Prostate gland (tissue), 2 donors: Measurements from ENCODE around the gene SH2D2A. TPM values are rescaled to one million over a fixed set of nuclear protein-coding genes. Genes with fewer than 3 reads are reported as not detected.

Source experiments
- DNase-seq: peaks from one replicate; pipeline ENCODE4 v3.0.0-alpha.2; 2019; ENCODE audit warnings: low spot score
- H3K27ac ChIP-seq, 2 donors: fragments of 200-600 bp; sonication (generic); 2 replicates each; pipeline ENCODE4 v1.5.1; 2017 to 2019
- H3K27me3 ChIP-seq: fragments of 200-600 bp; sonication (generic); replicated peaks from 2 replicates; pipeline ENCODE4 v1.5.1; 2019; ENCODE audit not compliant: insufficient read depth
- H3K36me3 ChIP-seq, 2 donors: fragments of 200-600 bp; sonication (generic); 1 replicate in 1 of 2; 2 replicates in 1 of 2; pipeline versions ENCODE4 v1.5.1 to v1.8.1; 2017 to 2019
- H3K4me1 ChIP-seq: fragments of 200-600 bp; sonication (generic); replicated peaks from 2 replicates; pipeline ENCODE4 v1.5.1; 2019
- H3K4me3 ChIP-seq, 2 donors: fragments of 200-600 bp; sonication (generic); 2 replicates each; pipeline ENCODE4 v1.5.1; 2017 to 2019
- H3K9me3 ChIP-seq: fragments of 200-600 bp; sonication (generic); 2 replicates; pipeline ENCODE4 v1.5.1; 2017
- CTCF ChIP-seq, 4 experiments: fragments of 200-600 bp in 2 of 4; fragments of 450-650 bp in 2 of 4; sonication (generic) in 2 of 4; IDR thresholded peaks; 1 replicate in 3 of 4; 2 replicates in 1 of 4; pipeline ENCODE4 v1.5.1; 2016 to 2019; ENCODE audit warnings: antibody characterized with exemption in 4 of 4, mild to moderate bottlenecking in 2 of 4, moderate library complexity in 2 of 4
- POLR2A ChIP-seq: fragments of 450-650 bp; IDR thresholded peaks from one replicate; pipeline ENCODE4 v1.6.1; 2016; ENCODE audit warnings: antibody characterized with exemption, mild to moderate bottlenecking
- POLR2AphosphoS5 ChIP-seq: sonication (generic); formaldehyde crosslinking; IDR thresholded peaks from one replicate; pipeline ENCODE4 v1.6.1; 2017; ENCODE audit warnings: antibody characterized with exemption
- WGBS: methylation state at CpG from one replicate; pipeline ENCODE4 v1.1.5; 2018; 5-methylcytosine and 5-hydroxymethylcytosine counted together
- intact Hi-C: fragments of 100-400 bp; cut with DNase I; formaldehyde crosslinking; loops from one replicate; pipeline ENCODE4 v1.14.2; 2022
- total RNA-seq, 2 donors: library from RNA; depleted of rRNA; stranded (reverse); fragments of >200 nt; gene quantifications; one replicate each; pipeline ENCODE4 v1.1.0, GENCODE V29; 2016

SH2D2A gene
- total RNA-seq, 2 donors from 2014 or later: 0.80 TPM; not detected in 1

DNA sequence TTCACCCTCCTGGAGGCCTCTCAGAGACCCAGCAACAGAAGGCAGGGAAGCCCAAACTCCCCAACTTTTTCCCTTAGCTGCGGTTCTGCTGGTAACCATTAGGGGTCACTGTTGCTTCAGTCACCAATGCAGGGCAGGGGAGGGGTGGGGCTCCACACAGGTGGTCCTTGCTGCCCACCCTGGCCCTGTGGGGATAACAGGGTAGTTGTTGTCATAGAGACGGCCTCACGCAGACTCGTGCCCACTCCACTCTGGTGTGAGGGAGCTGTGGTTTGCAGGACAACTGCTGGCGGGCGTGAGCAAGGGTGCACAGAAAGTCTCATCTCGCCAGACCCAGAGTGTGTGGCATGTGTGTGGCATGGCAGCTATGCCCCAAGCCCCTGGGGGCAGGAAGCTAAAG is 22.3 kb upstream of the SH2D2A start:
- TF ChIP-seq POLR2A (no peak), POLR2AphosphoS5 (no peak), CTCF (IDR thresholded peaks at IDR 0.05) (peak; percentile 56 to 73 (median 66))
- Histone ChIP-seq H3K9me3 (no peaks in the 10 kb centered on the region), H3K27me3 (peaks cover 3% of the 10 kb centered on the region), H3K27ac (no peak overlapping the region), H3K4me3 (no peak overlapping the region), H3K36me3 (no peaks in the 10 kb centered on the region), H3K4me1 (no peaks in the 10 kb centered on the region)
- DNase-seq: no peak
- 45% methylated on average over 7 of the region's 7 CpGs for WGBS
- intact Hi-C loops: loop anchor here (5.0 kb wide), 1 partner anchor 48 kb away; no protein-coding TSS in a partner anchor

GRCh38 chr1:156836892-156837291 is 20.2 kb upstream of the SH2D2A start:
- Histone ChIP-seq H3K27ac (no peak overlapping the region), H3K4me3 (no peak overlapping the region), H3K27me3 (peaks cover 3% of the 10 kb centered on the region), H3K36me3 (no peaks in the 10 kb centered on the region), H3K4me1 (no peaks in the 10 kb centered on the region), H3K9me3 (no peaks in the 10 kb centered on the region)
- intact Hi-C loops: loop anchor here (5.0 kb wide), 1 partner anchor 50 kb away; no protein-coding TSS in a partner anchor
- DNase-seq: no peak
- 89% methylated on average over 4 of the region's 4 CpGs for WGBS
- TF ChIP-seq POLR2AphosphoS5 (no peak), POLR2A (no peak)

DNA sequence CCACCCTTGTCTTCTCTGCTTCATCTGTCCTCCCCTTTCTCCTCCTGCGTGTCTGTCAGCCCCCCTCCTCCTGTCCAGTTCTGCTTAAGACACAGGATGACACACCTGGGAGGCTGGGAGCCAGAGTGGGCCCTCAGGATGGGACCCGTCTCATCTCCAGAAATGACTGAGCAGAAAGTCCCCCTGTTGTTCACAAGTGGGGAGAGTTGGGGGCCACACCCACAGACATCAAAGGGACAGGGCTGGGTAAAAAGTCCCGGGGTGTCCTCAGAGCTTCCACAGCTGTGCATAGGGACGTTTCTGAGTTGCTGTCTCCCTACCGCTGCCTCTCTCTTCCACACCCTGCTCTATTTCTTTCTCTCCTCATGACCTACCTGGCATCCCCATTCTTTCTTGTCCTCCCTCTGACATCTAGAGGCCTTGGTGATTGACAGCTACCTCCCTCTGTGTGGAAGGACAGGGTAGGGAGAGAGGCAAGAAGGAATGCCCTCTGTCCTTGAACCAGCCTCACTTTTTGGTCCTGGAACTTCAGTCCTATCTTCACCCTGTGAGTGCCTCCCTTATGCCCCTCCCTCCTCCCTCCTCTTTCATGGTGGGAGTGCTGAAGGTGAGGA is 19.5 kb upstream of the SH2D2A start:
- 53% methylated on average over 5 of the region's 5 CpGs for WGBS
- H3K9me3 ChIP-seq: no peaks in the 10 kb centered on the region
- intact Hi-C loops: loop anchor here (5.0 kb wide), 1 partner anchor 51 kb away; no protein-coding TSS in a partner anchor

DNA sequence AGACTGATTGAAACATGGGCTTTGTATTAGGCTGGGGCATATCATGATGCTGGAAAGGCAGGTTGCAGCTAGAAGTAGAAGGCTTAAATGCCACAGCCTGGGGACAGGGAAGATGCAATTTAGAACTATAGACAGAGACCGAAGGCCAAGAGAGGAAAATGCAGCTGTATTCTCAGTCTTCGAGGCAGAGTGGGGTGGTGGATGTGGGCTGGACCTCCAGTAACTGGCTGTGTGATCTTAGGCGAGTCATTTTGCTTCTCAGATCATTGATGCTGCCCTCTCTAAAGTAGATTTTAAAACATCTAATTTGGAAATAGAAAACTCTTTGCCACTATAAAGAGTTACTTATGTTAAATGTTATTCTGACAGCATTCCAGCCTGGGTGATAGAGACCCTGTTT is 17.7 kb upstream of the SH2D2A start:
- no peak for DNase-seq
- no peak overlapping the region for H3K27ac ChIP-seq
- 86% methylated on average over 3 of the region's 3 CpGs for WGBS
- no peaks in the 10 kb centered on the region for H3K4me1 ChIP-seq
- intact Hi-C loops: no loop called here
- no peaks in the 10 kb centered on the region for H3K36me3 ChIP-seq
- TF ChIP-seq CTCF (IDR thresholded peaks at IDR 0.05) (no peak), POLR2A (no peak), POLR2AphosphoS5 (no peak)
- no peaks in the 10 kb centered on the region for H3K27me3 ChIP-seq
- no peaks in the 10 kb centered on the region for H3K9me3 ChIP-seq
- no peak overlapping the region for H3K4me3 ChIP-seq

More for the DNA sequence above, 19.5 kb upstream of the SH2D2A start:
- no peak overlapping the region for H3K27ac ChIP-seq
- DNase-seq: no peak
- H3K4me1 ChIP-seq: no peaks in the 10 kb centered on the region
- no peaks in the 10 kb centered on the region for H3K36me3 ChIP-seq
- no peak overlapping the region for H3K4me3 ChIP-seq
- TF ChIP-seq POLR2AphosphoS5: no peak
- no peak for TF ChIP-seq POLR2A
- TF ChIP-seq CTCF (IDR thresholded peaks at IDR 0.05): no peak
- peaks cover 3% of the 10 kb centered on the region for H3K27me3 ChIP-seq

- Histone ChIP-seq H3K4me3 (no peak overlapping the region), H3K9me3 (no peaks in the 10 kb centered on the region), H3K36me3 (no peaks in the 10 kb centered on the region), H3K27me3 (no peaks in the 10 kb centered on the region), H3K4me1 (no peaks in the 10 kb centered on the region), H3K27ac (no peak overlapping the region)
- intact Hi-C loops: no loop called here
- DNase-seq: no peak
- TF ChIP-seq POLR2A: no peak
- TF ChIP-seq POLR2AphosphoS5: no peak
- 71% methylated on average over 2 of the region's 2 CpGs for WGBS
These were observed 17.0 kb upstream of the SH2D2A start for GRCh38 chr1:156833603-156834002.

GRCh38 chr1:156832434-156832833 is 15.8 kb upstream of the SH2D2A start:
- Histone ChIP-seq H3K27me3 (no peaks in the 10 kb centered on the region), H3K4me3 (no peak overlapping the region), H3K27ac (no peak overlapping the region), H3K4me1 (no peaks in the 10 kb centered on the region), H3K9me3 (no peaks in the 10 kb centered on the region), H3K36me3 (no peaks in the 10 kb centered on the region)
- intact Hi-C loops: no loop called here
- WGBS: 74% methylated on average over 5 of the region's 5 CpGs
- no peak for TF ChIP-seq CTCF (IDR thresholded peaks at IDR 0.05)
- no peak for DNase-seq
